Testis (tissue), 2 donors: Measurements from ENCODE around the gene CBFA2T2.
"Not testable (repeated sequence)": the region's sequence is repeated elsewhere in the genome, so short reads cannot be mapped to it uniquely, and the experiment has no call there.

Source experiments
- CTCF ChIP-seq, 3 experiments: fragments of 450-650 bp in 2 of 3; fragments of 200-600 bp in 1 of 3; sonication (generic) in 1 of 3; IDR thresholded peaks; one replicate each; pipeline ENCODE4 v1.5.1; 2016 to 2019; ENCODE audit warnings: antibody characterized with exemption in 3 of 3, mild to moderate bottlenecking in 2 of 3, moderate library complexity in 1 of 3
- POLR2A ChIP-seq: fragments of 450-650 bp; IDR thresholded peaks from one replicate; pipeline ENCODE4 v1.6.1; 2017; ENCODE audit warnings: antibody characterized with exemption, mild to moderate bottlenecking, moderate library complexity

- TF ChIP-seq CTCF (IDR thresholded peaks at IDR 0.05) = peak; percentile 85 to 86 (median 85)
- not testable (repeated sequence) for TF ChIP-seq POLR2A
Measured at GRCh38 chr20:33456916-33457642, 32.8 kb upstream of the CBFA2T2 start.
